ENCODE results near the gene ZNF165.

DNA sequence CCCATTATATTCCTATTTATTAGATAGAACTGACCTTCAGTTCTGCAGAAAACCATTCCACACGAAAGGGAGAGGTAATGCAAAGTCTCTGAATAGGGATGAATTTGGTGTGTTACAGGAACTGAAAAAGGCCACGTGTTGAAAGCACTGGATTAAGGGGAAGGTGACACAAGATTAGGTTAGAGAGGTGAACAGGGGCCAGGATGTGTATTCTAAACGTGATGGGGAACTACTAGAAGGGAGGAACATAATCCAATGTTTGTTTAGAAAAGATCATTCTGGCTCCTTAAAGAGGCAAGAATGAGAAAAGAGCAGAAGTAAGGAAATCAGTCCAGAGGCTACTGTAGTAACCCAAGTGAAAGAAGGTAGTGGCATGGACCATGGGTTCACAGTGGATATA, 55.0 kb downstream of the ZNF165 start:
- no peak for TF ChIP-seq POLR2AphosphoS5 (IDR thresholded peaks at IDR 0.05; ENCODE audit: low read depth, low read length)
- no peak for TF ChIP-seq SIN3A (IDR thresholded peaks at IDR 0.05; ENCODE audit: borderline replicate concordance, insufficient read depth, low read length)
- TF ChIP-seq, protein P1, sequence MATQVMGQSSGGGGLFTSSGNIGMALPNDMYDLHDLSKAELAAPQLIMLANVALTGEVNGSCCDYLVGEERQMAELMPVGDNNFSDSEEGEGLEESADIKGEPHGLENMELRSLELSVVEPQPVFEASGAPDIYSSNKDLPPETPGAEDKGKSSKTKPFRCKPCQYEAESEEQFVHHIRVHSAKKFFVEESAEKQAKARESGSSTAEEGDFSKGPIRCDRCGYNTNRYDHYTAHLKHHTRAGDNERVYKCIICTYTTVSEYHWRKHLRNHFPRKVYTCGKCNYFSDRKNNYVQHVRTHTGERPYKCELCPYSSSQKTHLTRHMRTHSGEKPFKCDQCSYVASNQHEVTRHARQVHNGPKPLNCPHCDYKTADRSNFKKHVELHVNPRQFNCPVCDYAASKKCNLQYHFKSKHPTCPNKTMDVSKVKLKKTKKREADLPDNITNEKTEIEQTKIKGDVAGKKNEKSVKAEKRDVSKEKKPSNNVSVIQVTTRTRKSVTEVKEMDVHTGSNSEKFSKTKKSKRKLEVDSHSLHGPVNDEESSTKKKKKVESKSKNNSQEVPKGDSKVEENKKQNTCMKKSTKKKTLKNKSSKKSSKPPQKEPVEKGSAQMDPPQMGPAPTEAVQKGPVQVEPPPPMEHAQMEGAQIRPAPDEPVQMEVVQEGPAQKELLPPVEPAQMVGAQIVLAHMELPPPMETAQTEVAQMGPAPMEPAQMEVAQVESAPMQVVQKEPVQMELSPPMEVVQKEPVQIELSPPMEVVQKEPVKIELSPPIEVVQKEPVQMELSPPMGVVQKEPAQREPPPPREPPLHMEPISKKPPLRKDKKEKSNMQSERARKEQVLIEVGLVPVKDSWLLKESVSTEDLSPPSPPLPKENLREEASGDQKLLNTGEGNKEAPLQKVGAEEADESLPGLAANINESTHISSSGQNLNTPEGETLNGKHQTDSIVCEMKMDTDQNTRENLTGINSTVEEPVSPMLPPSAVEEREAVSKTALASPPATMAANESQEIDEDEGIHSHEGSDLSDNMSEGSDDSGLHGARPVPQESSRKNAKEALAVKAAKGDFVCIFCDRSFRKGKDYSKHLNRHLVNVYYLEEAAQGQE (IDR thresholded peaks at IDR 0.05; ENCODE audit: insufficient read depth in 1 of 2, low read depth in 2 of 2, low read length in 2 of 2), result no peak
- TF ChIP-seq TAF1 (IDR thresholded peaks at IDR 0.05; ENCODE audit: borderline replicate concordance, insufficient read depth, low read length), result no peak
- no peak for TF ChIP-seq FOXP2 (optimal IDR thresholded peaks at IDR 0.05; ENCODE audit: borderline replicate concordance, extremely low read depth, extremely low read length, insufficient read depth)

Data from PFSK-1 (cell line).